Fibroblast of peridontal ligament (primary cell): ENCODE results near the gene MAD2L2.

Source experiments
- DNase-seq: peaks from one replicate; pipeline ENCODE4 v3.0.0-alpha.2; 2010; ENCODE audit errors: extremely low read depth

The MAD2L2 gene

DNA sequence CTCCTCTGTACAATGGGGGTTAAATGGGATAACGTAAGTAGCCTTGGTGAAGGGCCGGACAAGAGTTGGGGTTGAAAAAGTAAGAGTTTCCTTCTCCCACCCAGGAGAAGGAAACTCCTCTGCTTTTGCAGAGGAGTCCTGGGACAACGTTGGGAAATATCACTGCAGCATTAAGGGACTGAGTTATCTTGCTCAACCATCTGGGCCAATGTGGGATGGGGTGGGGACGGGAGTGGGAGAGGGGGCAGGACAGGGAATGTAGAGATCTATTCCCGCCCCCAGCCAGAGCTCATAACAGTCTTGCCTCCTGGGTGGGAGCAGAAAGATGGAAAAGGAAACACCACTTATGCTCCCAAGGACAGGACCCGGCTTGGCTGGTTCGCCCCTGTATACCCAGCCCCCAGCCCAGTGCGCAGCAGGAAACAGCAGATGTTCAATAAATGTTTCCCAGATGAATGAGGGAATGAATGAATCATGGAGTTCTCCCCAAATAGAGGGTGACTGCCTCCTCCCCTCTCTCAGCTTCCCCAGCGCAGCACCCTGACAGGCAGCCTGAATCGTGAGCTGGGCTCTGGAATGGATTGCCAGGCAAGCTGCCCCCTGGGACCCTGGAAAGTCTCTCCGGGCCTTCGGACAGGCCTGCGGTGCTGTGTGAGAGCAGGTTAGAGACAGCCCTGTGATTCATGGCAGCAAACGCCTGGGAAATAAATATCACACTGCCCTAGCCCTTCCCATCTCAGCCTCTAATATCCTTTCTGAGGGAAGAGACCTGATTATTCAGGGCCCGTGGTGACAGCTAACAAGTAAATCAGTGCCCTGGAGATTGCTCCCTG, 51.5 kb downstream of the MAD2L2 start:
- DNase-seq: no peak

GRCh38 chr1:11628767-11629166, 52.2 kb downstream of the MAD2L2 start:
- no peak for DNase-seq

DNA sequence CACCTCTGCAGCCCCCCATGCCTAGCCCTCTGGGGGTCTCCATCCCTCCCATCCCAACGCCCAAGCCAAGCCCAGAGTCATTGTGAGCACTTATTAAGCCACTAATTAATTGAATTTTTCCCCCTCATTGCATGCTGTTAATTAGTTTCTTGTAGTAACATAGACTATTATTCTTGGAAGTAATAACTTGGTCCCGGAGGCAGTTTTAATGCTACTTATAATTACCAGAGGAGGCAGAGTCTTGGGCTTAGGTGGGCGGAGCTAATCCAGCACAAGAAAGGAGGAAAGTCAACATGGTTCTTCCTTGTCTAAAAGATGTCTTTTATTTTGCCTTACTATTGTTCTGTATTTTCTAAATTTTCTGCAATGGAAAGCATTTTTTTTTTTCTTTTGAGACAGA, 54.4 kb downstream of the MAD2L2 start:
- DNase-seq: no peak
